Activated naive CD4-positive, alpha-beta T cell treated with anti-CD3 and anti-CD28 coated beads, Interleukin-2, amount 50 U/mL, for 72 hours (primary cell): ENCODE measurements around the gene EML5. TPM values are rescaled to one million over a fixed set of nuclear protein-coding genes. Genes with fewer than 3 reads are reported as not detected.

Experiments used
- ATAC-seq, 2 donors: fragments of 150-1000 bp; cut with Tn5 transposase; 2 replicates each; pipeline ENCODE4 v1.10.0; 2021; ENCODE audit warnings: mild to moderate bottlenecking in 2 of 2, moderate library complexity in 2 of 2
- DNase-seq, 2 donors: peaks; one replicate each; pipeline ENCODE4 v3.0.0; 2021 to 2022; ENCODE audit warnings: low spot score in 2 of 2
- H3K27ac Mint-ChIP-seq, 2 donors: one replicate each; pipeline ENCODE4 v1.8.0; 2022; ENCODE audit warnings: mild to moderate bottlenecking in 2 of 2, mixed read lengths in 2 of 2
- H3K36me3 Mint-ChIP-seq, 2 donors: one replicate each; pipeline ENCODE4 v1.8.0; 2022; ENCODE audit warnings: mixed read lengths in 2 of 2
- H3K9me3 Mint-ChIP-seq, 2 donors: one replicate each; pipeline ENCODE4 v1.8.0; 2022; ENCODE audit warnings: mixed read lengths in 2 of 2
- total RNA-seq, 2 donors: library from RNA; stranded (reverse); gene quantifications; one replicate each; pipeline ENCODE4 v1.2.3, GENCODE V29; 2022

The EML5 gene
- total RNA-seq, 2 donors from 2014 or later, result 1.1 to 2.9 TPM

GRCh38 chr14:88770736-88771135 is 22.0 kb downstream of the EML5 start:
- Mint-ChIP-seq H3K27ac (no peak overlapping the region), H3K9me3 (peaks cover 7 to 8% of the 10 kb centered on the region in 2 donors), H3K36me3 (peaks cover 8 to 12% of the 10 kb centered on the region in 2 donors)
- DNase-seq, result no peak
- ATAC-seq, result no peak

DNA sequence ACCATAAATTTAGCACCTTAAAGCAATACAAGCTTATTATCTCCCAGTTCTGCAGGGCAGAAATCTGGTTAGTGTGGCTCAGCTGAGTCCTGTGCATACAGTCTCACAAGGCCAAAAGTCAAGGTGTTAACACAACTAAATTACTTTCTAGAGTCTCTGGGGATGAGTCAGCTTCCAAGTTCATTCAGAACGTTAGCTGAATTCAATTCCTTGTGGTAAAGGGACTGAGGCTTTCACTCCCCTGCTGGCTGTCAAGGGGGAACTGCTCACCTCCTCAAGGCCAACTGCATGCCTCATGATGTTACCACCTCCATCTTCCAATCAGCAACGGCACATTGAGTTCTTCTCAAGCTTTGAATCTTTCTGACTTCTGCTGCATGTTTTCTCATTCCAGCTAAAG is 27.6 kb downstream of the EML5 start:
- peaks cover 12 to 17% of the 10 kb centered on the region in 2 donors for H3K36me3 Mint-ChIP-seq
- peak in 1 of 2 donors; percentile 46 for ATAC-seq
- no peak for DNase-seq
- H3K9me3 Mint-ChIP-seq, result peaks cover 8 to 18% of the 10 kb centered on the region in 2 donors
- no peak overlapping the region for H3K27ac Mint-ChIP-seq

DNA sequence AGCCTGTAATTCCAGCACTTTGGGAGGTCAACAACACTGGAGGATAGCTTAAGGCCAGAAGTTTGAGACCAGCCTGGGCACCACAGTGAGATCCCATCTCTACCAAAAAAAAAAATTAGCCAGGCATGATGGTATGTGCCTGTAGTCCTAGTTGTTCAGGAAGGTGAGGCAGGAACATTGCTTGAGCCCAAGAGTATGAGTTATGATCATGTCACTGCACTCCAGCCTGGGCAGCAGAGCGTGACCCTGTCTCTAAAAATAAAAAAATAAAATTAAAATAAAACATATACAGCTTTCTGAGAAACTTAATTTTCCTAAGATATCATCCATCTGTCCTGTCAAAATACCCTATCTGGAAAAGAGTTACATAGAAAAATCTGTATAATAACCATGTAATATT is 38.9 kb downstream of the EML5 start:
- H3K27ac Mint-ChIP-seq, result no peak overlapping the region

GRCh38 chr14:88750945-88751344 is 41.8 kb downstream of the EML5 start:
- DNase-seq (no peak), ATAC-seq (no peak)
- no peak overlapping the region for H3K27ac Mint-ChIP-seq
- no peaks in the 10 kb centered on the region for H3K36me3 Mint-ChIP-seq
- no peaks in the 10 kb centered on the region for H3K9me3 Mint-ChIP-seq

More for the DNA sequence above, 38.9 kb downstream of the EML5 start:
- H3K36me3 Mint-ChIP-seq, result no peaks in the 10 kb centered on the region
- DNase-seq, result no peak
- no peaks in the 10 kb centered on the region for H3K9me3 Mint-ChIP-seq
- no peak for ATAC-seq

- Mint-ChIP-seq H3K36me3 (no peaks in the 10 kb centered on the region), H3K9me3 (no peaks in the 10 kb centered on the region), H3K27ac (no peak overlapping the region)
- ATAC-seq, result no peak
- no peak for DNase-seq
Observed at GRCh38 chr14:88750413-88750812, 42.3 kb downstream of the EML5 start.

GRCh38 chr14:88749139-88749538 is 43.6 kb downstream of the EML5 start:
- Mint-ChIP-seq H3K27ac (no peak overlapping the region), H3K36me3 (no peaks in the 10 kb centered on the region), H3K9me3 (no peaks in the 10 kb centered on the region)
- ATAC-seq, result no peak
- no peak for DNase-seq

GRCh38 chr14:88748288-88748687 is 44.5 kb downstream of the EML5 start:
- no peak overlapping the region for H3K27ac Mint-ChIP-seq
- H3K9me3 Mint-ChIP-seq, result no peaks in the 10 kb centered on the region
- DNase-seq, result no peak
- H3K36me3 Mint-ChIP-seq, result no peaks in the 10 kb centered on the region
- no peak for ATAC-seq

DNA sequence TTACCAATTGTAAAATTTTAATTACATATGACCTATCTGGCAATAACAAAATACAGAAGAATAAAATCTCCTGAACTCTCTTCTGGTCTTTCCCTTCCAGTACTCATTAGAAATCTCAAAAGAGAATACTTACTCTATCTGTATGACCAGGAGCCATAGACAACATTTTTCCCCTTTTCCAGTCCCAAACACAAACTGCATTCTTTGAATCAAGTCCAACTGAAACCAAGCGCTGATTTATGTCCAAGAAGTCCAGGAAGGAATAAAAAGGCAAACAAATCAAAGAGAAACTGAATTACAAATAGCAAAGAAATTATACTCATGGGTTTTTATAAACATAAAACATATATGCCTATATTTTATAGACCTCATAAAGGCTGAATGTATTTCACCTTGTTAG is 46.7 kb downstream of the EML5 start:
- Mint-ChIP-seq H3K9me3 (no peaks in the 10 kb centered on the region), H3K27ac (no peak overlapping the region), H3K36me3 (no peaks in the 10 kb centered on the region)
- ATAC-seq (no peak), DNase-seq (no peak)

DNA sequence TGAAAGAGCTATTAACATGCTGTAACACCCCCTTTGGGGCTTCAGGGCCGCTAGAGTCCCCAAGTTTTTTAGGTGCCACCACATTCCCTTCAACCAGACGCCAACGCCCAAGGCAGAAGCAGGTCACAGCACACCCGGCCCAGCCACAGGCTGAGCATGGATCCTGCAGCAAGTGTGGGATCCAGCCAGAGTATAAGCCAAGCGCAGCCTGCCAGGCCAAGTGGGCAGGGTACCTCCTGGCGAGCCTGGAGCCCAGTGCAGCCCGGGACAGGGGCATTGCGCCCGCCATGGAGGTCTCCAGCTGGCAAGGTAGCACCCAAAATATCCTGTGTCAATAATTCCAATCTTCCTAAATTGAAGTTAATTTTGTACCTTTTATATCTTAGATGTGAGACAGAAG is 55.5 kb downstream of the EML5 start:
- peaks cover 10 to 24% of the 10 kb centered on the region in 2 donors for H3K36me3 Mint-ChIP-seq
- ATAC-seq (no peak), DNase-seq (no peak)
- H3K27ac Mint-ChIP-seq, result no peak overlapping the region
- H3K9me3 Mint-ChIP-seq, result peaks cover 0 to 3% of the 10 kb centered on the region in 2 donors

GRCh38 chr14:88733121-88733520 is 59.6 kb downstream of the EML5 start:
- no peak overlapping the region for H3K27ac Mint-ChIP-seq
- H3K36me3 Mint-ChIP-seq, result peaks cover 10 to 24% of the 10 kb centered on the region in 2 donors
- no peak for DNase-seq
- peaks cover 0 to 3% of the 10 kb centered on the region in 2 donors for H3K9me3 Mint-ChIP-seq
- no peak for ATAC-seq

DNA sequence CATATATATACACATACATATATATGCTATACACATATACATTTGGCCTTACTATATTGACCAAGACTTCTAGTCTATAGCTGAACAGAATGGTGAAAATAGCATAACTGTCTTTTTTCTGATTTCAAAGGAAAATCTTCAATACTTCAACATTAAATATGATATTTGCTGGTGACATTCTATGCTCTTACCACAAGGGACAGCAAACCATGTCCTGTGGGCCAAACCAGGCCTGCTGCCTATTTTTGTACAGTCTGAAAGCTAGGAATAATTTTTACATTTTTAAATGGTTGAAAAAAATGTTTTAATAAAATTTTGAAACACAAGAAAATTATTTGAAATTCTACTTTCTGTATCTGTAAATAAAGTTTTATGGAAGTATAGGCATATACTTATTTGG is 63.6 kb downstream of the EML5 start:
- no peak for DNase-seq
- peaks cover 0 to 13% of the 10 kb centered on the region in 2 donors for H3K36me3 Mint-ChIP-seq
- no peak overlapping the region for H3K27ac Mint-ChIP-seq
- H3K9me3 Mint-ChIP-seq, result no peaks in the 10 kb centered on the region
- no peak for ATAC-seq

GRCh38 chr14:88727057-88727456 is 65.7 kb downstream of the EML5 start:
- no peaks in the 10 kb centered on the region for H3K36me3 Mint-ChIP-seq
- no peak for DNase-seq
- ATAC-seq, result no peak
- no peak overlapping the region for H3K27ac Mint-ChIP-seq
- no peaks in the 10 kb centered on the region for H3K9me3 Mint-ChIP-seq

- DNase-seq, result no peak
- no peak for ATAC-seq
- Mint-ChIP-seq H3K9me3 (no peaks in the 10 kb centered on the region), H3K27ac (no peak overlapping the region), H3K36me3 (no peaks in the 10 kb centered on the region)
Observed at GRCh38 chr14:88710709-88711108, 82.0 kb downstream of the EML5 start.

DNA sequence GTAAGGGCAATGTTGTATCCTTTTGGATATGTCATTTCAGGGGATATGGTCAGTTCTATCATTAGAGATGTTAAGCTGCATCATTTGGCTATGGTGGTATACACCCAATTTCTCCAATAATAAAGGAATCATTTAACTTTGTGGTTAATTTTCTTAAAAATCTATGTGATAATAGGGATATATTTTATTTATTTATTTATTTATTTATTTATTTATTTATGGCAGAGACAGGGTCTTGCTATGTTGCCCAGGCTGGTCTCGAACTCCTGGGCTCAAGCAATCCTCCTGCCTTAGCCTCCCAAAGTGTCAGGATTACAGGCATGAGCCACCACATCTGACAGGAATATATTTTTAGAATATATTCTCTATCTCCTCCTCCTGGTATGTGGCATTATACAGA is 85.7 kb downstream of the EML5 start:
- no peak for ATAC-seq
- Mint-ChIP-seq H3K36me3 (no peaks in the 10 kb centered on the region), H3K9me3 (no peaks in the 10 kb centered on the region), H3K27ac (no peak overlapping the region)
- DNase-seq, result no peak

DNA sequence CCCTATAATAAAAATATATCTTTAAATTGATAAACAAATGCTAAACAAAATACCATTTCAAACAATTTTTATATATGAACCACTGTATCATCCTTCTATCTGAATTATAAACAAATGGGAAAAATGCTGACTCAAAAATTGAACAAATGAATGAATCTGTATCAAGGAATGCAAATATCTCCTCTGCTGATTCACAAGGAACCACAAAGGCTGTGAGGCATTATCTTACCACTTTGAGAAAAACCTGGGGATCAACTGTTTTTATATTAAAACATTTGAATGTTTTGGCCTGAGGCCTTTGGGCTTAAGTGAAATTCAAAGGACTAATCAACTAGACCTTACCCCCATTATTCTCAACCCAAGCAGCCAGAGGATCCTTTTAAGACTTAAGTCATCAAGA is 86.3 kb downstream of the EML5 start:
- no peak for DNase-seq
- Mint-ChIP-seq H3K9me3 (no peaks in the 10 kb centered on the region), H3K36me3 (no peaks in the 10 kb centered on the region), H3K27ac (no peak overlapping the region)
- no peak for ATAC-seq

DNA sequence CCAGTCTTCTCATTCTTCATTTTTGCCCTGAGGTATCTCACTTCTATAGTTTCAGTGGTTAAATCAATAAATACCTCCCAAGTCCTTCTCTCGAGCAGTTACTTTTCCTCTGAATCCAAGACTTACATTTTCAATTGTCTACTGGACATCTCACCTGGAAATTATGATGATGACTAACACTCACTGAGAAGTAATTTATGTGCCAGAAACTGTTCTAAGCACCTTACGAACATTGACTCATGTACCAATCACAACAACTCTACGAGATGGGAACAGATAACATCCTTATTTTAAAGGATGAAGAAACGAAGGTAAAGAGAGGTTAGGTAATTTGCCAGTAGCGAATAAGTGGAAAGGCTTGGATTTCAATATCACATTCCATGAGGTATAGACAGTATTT is 94.1 kb downstream of the EML5 start:
- no peaks in the 10 kb centered on the region for H3K36me3 Mint-ChIP-seq
- ATAC-seq (no peak), DNase-seq (no peak)
- no peak overlapping the region for H3K27ac Mint-ChIP-seq
- H3K9me3 Mint-ChIP-seq, result no peaks in the 10 kb centered on the region

- Mint-ChIP-seq H3K36me3 (no peaks in the 10 kb centered on the region), H3K27ac (no peak overlapping the region), H3K9me3 (no peaks in the 10 kb centered on the region)
- ATAC-seq (no peak), DNase-seq (no peak)
Observed at GRCh38 chr14:88695870-88696269, 96.9 kb downstream of the EML5 start.

GRCh38 chr14:88688386-88688785 is 104.4 kb downstream of the EML5 start:
- ATAC-seq, result no peak
- H3K9me3 Mint-ChIP-seq, result no peaks in the 10 kb centered on the region
- H3K27ac Mint-ChIP-seq, result no peak overlapping the region

DNA sequence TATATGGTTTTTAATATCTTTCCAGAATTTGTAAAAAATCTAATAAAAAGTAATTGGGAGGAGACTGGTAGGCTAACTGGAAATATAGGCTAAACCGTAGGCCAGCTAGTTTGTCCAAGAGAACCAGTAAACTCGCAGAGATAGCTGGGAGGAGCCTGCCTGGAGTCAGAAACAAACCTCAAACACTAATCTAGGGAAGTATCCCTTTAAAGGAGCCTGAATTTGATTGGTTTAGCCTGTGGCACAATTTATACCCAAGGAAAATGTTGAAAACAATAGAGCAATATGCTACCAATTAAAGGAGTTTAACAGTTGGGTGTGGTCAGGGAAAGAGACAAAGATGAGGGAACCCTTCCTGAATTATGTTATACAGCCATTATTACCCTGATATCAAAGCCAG is 109.6 kb downstream of the EML5 start:
- no peak overlapping the region for H3K27ac Mint-ChIP-seq
- DNase-seq (no peak), ATAC-seq (no peak)
- peaks cover 0 to 4% of the 10 kb centered on the region in 2 donors for H3K36me3 Mint-ChIP-seq
- H3K9me3 Mint-ChIP-seq, result no peaks in the 10 kb centered on the region

More at GRCh38 chr14:88688386-88688785, 104.4 kb downstream of the EML5 start:
- peaks cover 0 to 4% of the 10 kb centered on the region in 2 donors for H3K36me3 Mint-ChIP-seq
- DNase-seq, result no peak
